Left renal pelvis (tissue), 4 donors: ENCODE data around the gene NOP53. TPM values are rescaled to one million over a fixed set of nuclear protein-coding genes. Genes with fewer than 3 reads are reported as not detected.
A peak's percentile ranks its signal among the peaks of the same experiment; 100 is the strongest.
"Not testable (repeated sequence)": the region's sequence is repeated elsewhere in the genome, so short reads cannot be mapped to it uniquely, and the experiment has no call there.

ENCODE experiments used
- DNase-seq, 4 donors: peaks; one replicate each; pipeline ENCODE4 v3.0.0-alpha.2; 2013; ENCODE audit warnings: low read depth in 4 of 4, low spot score in 3 of 4
- polyA plus RNA-seq, 4 donors: library from polyadenylated mRNA; unstranded; fragments of 120-200 nt; gene quantifications; one replicate each; pipeline ENCODE4 v1.2.1, GENCODE V29; 2013; ENCODE audit not compliant: insufficient read length in 4 of 4

The NOP53 gene
- polyA plus RNA-seq, 4 donors, result 363 to 439 (median 379) TPM

DNA sequence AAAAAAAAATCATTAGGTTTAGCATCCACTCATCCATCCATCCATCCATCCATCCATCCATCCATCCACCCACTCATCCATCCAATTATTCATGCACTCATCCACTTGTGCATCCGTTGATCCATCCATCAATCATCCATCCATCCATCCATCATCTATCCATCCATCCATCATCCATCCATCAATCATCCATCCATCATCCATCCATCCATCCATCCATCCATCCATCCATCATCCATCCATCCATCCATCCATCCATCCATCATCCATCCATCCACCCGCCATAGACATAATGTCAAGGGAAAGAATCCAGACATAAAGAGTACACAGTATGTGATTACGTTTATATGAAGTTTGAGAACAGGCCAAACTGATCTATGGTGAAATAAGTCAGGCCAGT, 24.2 kb downstream of the NOP53 start:
- DNase-seq, result no peak

DNA sequence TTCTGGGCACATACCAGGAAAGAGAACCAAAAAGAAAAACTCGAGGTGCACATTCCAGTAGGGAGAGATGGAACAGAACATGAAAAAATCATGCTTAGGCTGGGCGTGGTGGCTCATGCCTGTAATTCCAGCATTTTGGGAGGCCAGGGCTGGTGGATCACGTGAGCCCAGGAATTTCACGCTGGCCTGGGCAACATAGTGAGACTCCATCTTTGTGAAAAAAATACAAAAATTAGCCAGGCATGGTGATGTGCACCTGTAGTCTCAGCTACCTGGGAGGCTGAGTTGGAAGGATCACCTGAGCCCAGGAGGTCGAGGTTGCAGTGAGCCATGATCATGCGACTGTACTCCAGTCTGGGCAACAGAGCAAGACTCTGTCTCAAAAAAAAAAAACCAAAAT, 25.9 kb downstream of the NOP53 start:
- DNase-seq, result not testable (repeated sequence)

DNA sequence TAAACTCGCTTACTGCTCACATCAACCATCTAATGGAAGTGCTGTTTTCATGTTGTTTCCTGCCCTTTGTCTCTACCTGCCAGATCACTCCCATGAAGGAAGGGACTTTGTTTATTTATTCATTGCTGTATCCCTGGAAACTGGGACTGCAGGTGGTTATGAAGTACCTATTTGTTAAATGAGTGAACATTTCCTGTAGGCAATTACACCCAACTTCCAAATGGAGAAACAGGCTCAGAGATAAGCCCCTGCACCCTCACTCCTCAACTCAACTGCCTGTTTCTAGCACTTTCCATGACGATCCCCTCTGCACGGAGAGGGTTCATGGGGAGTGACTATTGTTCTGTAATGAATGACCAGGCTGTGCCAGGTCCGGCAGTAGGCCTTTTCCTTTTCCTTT, 31.2 kb downstream of the NOP53 start:
- DNase-seq, result no peak

DNA sequence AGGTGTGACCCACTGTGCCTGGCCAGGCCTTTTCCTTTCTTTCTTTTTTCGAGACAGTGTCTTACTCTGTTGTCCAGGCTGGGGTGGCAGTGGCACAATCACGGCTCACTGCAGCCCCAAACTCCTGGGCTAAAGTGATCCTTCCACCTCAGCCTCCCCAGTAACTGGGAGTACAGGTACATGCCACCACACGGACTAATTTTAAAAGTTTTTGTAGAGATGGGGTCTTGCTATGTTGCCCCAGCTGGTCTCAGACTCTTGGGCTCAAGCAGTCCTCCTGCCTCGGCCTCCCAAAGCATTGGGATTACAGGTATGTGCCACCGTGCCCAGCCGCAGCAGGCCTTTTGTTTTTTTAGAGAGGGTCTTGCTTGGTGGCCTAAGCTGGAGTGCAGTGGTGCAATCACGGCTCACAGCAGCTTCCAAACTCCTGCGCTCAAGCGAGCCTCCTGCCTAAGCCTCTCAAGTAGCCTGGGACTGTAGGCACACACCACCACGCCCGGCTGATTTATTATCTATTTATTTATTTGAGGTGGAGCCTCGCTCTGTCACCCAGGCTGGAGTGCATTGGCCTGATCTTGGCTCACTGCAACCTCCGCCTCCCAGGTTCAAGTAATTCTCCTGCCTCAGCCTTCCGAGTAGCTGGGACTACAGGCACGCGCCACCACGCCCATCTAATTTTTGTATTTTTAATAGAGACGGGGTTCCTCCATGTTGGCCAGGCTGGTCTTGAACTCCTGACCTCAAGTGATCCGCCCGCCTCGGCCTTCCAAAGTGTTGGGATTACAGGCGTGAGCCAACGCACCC, 32.1 kb downstream of the NOP53 start:
- DNase-seq, result not testable (repeated sequence)

DNA sequence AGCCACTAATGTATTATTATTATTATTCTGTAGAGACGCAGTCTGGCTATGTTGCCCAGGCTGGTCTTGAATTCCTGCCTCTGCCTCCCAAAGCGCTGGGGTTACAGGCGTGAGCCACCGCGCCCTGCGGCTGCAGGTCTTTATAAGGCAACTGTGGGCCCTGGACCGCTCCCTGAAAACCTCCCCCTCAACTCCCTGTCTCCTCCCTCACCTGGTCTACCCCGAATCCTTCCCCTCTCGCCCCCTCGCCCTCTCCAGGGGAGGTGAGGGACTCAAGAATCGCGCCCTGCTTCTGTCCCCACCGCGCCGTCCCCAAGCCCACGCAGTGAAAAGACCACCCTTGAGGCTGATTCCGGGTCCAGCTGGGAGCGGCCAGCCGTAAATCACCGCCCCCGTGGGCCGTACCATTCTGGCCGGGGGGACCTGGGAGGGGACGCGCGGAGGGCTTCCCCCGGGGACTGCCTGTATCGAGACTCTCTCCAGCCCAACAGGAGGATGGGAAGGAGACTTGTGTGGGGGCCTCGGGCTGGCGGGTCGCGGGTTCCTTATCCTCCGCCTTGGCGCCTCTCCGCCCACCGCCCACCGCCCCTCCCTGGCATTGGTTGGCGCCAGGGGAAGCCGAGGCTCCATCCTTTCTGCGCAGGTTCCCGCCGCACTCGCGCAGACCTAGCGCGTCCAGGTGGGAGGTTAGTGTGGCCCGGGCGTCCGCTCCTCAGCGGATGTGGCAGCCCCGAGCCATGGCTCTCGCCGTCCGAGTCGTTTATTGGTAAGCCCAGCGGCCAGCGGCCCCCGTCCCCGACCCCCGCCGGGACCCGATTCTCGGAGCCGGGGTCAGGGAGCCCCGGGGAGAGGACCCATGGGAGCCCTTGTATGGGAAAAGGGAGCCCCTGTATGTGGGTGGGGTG, 33.0 kb downstream of the NOP53 start, which contains the start of gene SELENOW:
SELENOW (plus strand) TSS at position 655 of the 905 bp plus-strand sequence; CDS start at position 738, 83 bp downstream.
- DNase-seq, result peak; percentile 69 to 72 (median 71)

DNA sequence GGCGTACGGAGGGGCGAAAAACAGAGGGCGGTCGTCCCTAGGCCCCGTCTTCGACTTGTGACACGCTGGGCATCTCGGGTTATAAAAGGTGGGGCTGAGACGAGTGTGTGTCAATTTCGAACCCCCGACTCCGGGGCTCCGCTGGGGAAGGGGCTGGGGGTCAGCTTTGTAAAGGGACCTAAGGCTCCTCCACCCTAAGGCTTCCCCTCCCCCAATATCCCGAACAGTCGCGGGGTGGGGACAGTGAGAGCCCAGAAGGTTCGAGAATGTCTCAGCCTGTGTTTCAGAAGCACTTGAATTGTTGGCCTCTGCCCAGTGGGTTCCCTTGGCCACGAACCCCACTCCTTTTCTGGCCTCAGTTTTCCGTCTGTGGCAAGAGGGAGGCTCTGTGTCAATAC, 33.6 kb downstream of the NOP53 start:
- no peak for DNase-seq

DNA sequence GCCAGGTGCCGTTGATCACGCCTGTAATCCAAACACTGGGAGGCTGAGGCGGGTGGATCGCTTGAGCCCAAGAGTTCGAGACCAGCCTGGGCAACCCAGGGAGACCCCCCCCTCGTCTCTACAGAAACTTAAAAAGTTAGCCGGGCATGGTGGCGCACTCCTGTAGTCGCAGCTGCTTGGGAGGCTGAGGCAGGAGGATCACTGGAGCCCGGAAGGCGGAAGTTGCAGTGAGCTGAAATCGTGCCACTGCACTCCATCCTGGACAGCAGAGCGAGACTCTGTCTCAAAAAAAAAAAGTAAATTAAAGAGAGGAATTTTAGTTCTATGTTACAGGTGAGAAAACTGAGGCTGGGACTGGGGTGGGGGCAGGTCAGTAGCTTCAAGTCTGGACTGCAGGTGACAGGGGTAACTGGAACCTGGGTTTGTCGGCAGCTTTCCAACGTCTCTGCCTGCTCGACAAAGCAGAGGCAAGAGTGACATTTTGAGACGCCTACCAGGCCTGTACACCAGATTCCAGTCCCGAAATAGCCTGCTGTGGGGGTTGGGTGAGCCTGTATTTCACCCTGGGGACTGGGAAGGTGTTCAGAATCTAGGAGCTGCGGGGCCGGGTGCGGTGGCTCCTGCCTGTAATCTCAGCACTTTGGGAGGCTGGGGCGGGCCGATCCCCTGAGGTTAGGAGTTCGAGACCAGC, 34.3 kb downstream of the NOP53 start:
- no peak for DNase-seq

DNA sequence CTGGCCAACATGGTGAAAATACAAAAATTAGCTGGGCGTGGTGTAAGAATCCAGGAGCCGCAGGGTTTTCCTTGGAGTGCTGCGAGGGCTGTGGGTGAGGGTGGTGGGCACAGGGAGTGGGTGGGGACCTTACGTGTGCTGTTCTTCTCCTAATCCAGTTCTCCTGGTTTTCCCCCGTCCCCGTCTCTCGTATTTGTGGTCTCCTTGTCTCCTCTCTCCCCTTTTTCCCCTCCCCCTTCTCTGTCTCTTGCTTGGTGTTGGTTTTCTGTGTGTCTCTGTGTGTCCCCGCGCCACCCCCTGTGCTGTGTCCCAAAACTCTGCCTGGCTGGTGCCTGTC, 34.8 kb downstream of the NOP53 start:
- no peak for DNase-seq

DNA sequence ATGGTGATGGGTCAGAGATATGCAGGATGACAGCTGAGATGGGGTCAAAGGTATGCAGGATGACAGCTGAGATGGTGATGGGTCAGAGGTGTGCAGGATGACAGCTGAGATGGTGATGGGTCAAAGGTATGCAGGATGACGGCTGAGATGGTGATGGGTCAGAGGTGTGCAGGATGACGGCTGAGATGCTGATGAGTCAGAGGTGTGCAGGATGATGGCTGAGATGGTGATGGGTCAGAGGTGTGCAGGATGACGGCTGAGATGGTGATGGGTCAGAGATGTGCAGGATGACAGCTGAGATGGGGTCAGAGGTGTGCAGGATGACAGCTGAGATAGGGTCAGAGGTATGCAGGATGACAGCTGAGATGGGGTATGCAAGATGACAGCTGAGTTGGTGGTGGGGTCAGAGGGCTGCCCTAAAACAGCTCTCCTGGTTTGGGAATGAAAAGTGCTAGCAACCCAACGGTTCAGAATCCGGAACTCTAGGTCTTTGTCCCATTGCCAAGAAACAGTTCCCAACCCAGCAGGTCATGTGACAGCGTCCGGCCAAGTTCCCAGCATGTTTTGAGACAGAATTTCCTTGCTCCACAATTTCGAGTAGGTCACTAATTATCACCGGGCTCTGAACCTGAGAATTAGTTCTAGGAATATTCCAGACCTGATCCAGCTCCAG, 36.4 kb downstream of the NOP53 start:
- no peak for DNase-seq

DNA sequence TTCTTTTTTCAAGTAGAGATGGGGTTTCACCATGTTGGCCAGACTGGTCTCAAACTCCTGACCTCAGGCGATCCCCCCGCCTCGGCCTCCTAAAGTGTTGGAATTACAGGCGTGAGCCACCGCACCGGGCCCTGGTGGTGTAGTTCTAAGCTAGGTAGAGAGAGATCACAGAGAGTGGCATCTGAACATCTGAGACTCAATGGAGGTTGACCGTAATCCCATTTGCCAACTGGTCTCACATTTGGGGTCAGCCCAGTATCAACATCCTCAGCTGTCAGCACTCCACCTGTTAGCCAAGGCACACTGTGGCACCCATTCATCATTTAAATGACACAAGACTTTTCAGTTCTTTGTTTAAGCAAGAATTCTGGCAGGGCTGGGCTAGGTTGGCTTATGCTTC, 41.2 kb downstream of the NOP53 start:
- DNase-seq, result no peak

DNA sequence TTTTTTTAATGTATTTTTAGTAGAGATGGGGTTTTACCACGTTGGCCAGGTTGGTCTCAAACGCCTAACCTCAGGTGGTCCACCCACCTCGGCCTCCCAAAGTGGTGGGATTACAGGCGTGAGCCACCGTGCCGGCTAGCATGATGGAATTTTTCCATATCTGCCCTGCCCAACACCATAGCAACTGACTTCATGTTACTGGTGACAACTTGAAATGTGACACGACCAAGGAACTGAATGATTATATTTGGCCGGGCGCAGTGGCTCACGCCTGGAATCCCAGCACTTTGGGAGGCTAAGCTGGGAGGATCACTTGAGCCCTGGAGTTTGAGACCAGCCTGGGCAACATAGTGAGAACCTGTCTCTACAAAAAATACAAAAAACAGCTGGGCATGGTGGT, 42.0 kb downstream of the NOP53 start:
- not testable (repeated sequence) for DNase-seq

DNA sequence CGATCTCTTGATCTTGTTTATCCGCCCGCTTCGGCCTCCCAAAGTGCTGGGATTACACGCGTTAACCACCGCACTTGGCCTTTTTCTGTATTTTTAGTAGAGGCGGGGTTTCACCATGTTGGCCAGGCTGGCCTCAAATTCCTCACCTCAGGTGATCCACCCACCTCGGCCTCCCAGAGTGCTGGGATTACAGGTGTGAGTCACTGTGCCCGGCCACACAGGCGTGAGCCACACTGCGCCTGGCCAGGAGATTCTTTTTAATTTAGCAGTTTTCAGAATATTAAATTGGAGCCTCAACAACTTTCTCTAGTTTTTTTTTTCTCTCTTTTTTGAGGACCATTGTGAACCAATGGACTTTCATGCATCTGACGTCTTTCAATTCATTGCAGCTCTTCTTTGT, 44.5 kb downstream of the NOP53 start:
- DNase-seq, result not testable (repeated sequence)

DNA sequence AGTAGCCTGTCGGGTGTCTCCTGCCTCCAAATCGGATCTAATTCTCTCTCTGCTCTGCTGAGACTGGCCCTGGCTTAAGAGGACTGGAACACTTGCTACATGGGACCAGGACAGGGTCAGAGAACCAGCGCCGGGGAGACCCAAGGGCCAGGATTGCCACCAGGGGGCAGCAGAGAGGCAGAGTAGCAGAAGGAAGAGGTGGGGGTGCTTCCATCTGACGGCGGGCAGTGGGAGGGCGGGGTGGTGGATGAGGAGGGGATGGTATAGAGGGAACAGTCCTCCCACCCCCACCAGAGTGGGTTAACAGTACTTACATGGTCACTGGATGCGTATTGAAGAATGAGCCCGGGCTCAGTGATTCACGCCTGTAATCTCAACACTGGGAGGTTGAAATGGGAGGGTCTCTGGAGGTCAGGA, 45.1 kb downstream of the NOP53 start:
- no peak for DNase-seq

DNA sequence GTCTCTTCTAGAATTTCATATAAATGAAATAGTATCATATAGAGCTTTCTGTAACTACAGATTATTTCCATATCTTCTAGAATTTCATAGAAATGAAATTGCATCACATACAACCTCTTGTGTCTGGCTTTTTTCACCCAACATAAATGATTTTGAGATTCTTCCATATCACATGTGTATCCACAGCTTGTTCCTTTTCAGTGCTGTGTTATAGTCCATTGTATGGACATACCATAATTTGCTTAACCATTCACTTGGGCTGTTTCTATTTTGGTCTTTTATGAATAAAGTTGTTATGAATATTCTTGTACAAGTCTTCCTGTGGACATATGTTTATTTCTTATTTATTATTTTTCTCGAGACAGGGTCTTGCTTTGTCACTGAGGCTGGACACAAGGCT, 47.3 kb downstream of the NOP53 start:
- no peak for DNase-seq

DNA sequence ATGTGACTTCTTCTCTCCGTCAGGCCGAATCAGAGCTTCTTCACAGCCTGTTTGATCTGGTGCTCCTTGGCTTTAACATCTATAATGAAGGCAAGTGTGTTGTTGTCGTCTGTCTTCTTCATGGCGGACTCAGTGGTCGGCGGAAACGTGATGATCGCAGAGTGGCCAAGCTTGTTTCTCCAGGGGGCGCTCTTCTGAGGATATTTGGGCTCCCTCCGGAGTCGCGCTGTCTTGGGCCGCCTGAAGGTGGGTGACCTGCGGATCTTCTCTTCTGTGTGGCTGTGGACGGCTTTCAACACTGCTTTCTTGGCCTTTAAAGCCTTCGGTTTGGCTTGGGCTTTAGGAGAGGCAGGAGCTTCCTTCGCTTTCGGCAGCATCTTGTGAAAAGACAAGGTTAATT, 49.2 kb downstream of the NOP53 start:
- DNase-seq, result no peak

DNA sequence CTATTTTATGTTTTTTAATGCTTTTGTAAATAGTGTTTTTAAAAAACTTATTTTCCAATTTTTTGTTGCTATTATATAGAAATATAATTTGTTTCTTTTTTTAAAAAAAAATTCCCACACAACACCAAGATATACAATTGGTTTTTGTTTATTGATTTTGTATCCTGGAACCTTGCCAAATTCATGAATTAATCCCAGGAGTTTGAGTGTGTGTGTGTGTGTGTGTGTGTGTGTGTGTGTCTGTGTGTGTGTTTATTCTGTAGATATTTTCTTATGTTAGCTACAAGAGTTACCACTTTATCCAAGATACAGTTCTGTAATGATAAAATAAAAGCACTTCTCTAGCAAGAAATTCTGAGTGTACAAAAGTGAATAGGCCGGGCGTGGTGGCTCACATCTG, 51.4 kb downstream of the NOP53 start:
- no peak for DNase-seq

DNA sequence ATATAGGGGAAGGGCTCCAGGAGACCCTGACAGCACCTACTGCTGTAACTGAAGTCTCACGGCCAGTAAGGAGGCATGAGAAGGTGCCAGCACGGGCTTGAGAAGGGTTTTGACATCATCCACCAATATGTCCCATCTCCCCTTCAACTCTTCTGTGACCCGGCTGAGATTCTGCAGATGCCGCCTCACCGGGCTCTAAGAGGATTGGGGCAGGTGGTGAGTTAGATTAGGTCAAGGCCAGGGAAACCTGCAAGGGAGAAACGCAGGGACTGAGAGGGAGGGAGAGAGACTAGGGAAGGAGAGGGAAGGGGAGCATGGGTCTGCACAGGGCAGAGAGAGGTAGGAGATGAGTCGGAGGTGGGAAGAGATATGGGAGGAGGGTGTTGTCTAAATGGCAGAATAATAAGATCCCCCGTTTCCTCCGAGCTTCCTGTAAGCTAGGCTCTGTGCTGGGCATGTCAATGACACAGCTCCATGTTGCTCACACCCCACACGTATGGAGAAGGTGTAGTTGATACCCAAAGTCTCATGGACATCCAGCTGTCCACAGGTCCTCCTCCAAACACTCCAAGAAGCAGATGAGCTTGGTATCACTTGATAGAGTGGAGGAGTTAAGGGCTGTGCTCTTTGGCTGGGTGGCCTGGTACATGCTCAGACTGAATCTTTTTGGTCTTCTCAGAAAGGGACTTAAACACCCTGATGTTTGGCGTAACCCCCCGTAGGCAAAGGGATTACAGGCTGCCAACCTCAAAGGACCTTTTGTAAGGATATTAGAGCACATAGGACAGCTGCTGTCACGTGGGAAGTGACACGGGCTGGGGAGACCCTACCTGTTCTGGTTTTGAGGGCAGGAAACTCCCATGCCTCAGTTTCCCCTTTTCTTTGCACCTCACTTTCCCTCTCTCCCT, 52.9 kb downstream of the NOP53 start:
- no peak for DNase-seq

DNA sequence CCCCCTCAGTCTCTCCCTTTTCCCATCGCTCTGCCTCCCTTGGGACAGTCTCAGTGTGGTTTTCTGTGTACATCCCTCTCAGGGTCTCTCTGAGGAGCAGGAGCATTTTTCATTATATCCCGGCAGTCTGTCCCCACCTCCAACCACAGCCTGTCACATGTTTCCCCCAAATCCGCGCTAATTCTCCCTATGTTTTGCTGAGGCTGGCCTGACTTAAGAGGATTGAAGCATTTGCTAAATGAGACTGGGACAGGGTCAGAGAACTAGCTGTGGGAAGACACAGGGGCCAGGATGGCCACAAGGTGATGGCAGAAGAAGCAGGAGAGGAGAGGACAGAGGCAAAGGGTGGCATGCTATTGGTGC, 53.5 kb downstream of the NOP53 start:
- DNase-seq, result no peak

DNA sequence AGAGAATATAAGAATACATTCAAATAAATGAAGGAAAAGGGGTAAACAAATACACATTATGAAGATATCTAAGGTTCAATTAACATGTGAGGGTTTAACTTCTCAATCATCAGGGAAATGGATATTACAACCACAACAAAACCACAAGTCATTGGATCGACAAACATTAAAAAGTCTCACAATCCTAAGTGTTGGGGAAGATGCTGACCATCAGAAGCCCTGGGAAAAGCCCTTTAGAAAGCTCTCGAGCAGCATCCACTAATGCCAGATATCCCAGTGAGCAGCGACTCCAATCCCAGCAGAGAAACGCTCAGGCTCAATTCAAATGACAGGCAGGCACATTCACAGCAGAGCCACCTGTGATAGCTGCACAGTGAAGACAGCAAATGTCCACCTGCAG, 55.9 kb downstream of the NOP53 start:
- no peak for DNase-seq
